ENCODE measurements around the gene FAM171A1. TPM values are rescaled to one million over a fixed set of nuclear protein-coding genes. Genes with fewer than 3 reads are reported as not detected.
"Not testable (repeated sequence)": the region's sequence is repeated elsewhere in the genome, so short reads cannot be mapped to it uniquely, and the experiment has no call there.

FAM171A1 gene
- polyA plus RNA-seq, 1 of the 3 experiments (the other 2 are of a cell fraction) = 26.3 TPM

GRCh38 chr10:15208221-15208620 lies 162.9 kb downstream of the FAM171A1 start:
- no peak overlapping the region for H3K9ac ChIP-seq
- WGBS (ENCODE audit: low lambda C conversion rate) = 100% methylated on average over 1 of the region's 2 CpGs
- no peak overlapping the region for H3K4me3 ChIP-seq (ENCODE audit: low read depth in 2 of 2, low read length in 1 of 2)
- H3F3A ChIP-seq (replicated peaks; ENCODE audit: insufficient read depth) = peaks cover 13% of the 10 kb centered on the region
- no peak overlapping the region for H2AFZ ChIP-seq (ENCODE audit: low read depth)
- H3K4me2 ChIP-seq = no peak overlapping the region
- no peaks in the 10 kb centered on the region; the same call in 1 of the 2 replicates for H3K79me2 ChIP-seq (ENCODE audit: insufficient read depth)
- no peaks in the 10 kb centered on the region for H3K9me2 ChIP-seq
- no peak for DNase-seq
- no peak overlapping the region for H3K27ac ChIP-seq (ENCODE audit: low read depth in 2 of 2, low read length in 1 of 2)
- H3K27me3 ChIP-seq (ENCODE audit: insufficient read depth) = no peaks in the 10 kb centered on the region
- POLR2A ChIA-PET = no interaction called here
- peaks cover 4 to 5% of the 10 kb centered on the region in 2 experiments; a peak in 2 of 4 replicates for H3K4me1 ChIP-seq (ENCODE audit: control insufficient read depth in 1 of 2, insufficient read depth in 2 of 2, low read depth in 1 of 2, low read length in 1 of 2)
- CTCF ChIA-PET = no interaction called here
- H3K36me3 ChIP-seq (replicated peaks in 1 of 2; ENCODE audit: control insufficient read depth in 1 of 2, insufficient read depth in 2 of 2, low read length in 1 of 2) = peaks cover 2 to 7% of the 10 kb centered on the region in 2 experiments
- no peaks in the 10 kb centered on the region for H3K9me3 ChIP-seq
- H4K20me1 ChIP-seq (ENCODE audit: insufficient read depth) = no peaks in the 10 kb centered on the region
- TF ChIP-seq YY1 (IDR thresholded peaks at IDR 0.05; ENCODE audit: low read depth) (no peak), MXI1 (IDR thresholded peaks at IDR 0.05; ENCODE audit: low read depth, low read length) (no peak), RCOR1 (IDR thresholded peaks at IDR 0.05; ENCODE audit: low read length) (no peak), EP300 (IDR thresholded peaks at IDR 0.05; ENCODE audit: borderline replicate concordance in 1 of 2, low read depth in 1 of 2, low read length in 1 of 2) (no peak), EZH2phosphoT487 (IDR thresholded peaks at IDR 0.05; ENCODE audit: borderline replicate concordance, low read depth) (no peak), FOXM1 (IDR thresholded peaks at IDR 0.05; ENCODE audit: low read depth) (no peak), RFX5 (IDR thresholded peaks at IDR 0.05; ENCODE audit: low read length) (no peak), MEF2A (IDR thresholded peaks at IDR 0.05; ENCODE audit: borderline replicate concordance, low read depth) (no peak), FOSL2 (IDR thresholded peaks at IDR 0.05; ENCODE audit: borderline replicate concordance, low read depth) (no peak)

DNA sequence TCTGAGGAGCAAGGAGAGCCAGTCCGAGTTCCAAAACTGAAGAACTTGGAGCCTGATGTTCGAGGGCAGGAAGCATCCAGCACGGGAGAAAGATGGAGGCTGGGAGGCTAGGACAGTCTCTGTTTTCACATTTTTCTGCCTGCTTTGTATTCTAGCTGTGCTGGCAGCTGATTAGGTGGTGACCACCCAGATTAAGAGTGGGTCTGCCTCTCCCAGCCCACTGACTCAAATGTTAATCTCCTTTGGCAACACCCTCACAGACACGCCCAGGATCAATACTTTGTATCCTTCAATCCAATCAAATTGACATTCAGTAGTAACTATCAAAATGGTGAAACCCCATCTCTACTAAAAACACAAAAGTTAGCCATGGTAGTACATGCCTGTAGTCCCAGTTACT lies 163.7 kb downstream of the FAM171A1 start:
- CTCF ChIA-PET; H3K9me3 ChIP-seq; H3K27me3 ChIP-seq (ENCODE audit: insufficient read depth); H3K27ac ChIP-seq (ENCODE audit: low read depth in 2 of 2, low read length in 1 of 2); H2AFZ ChIP-seq (ENCODE audit: low read depth); H4K20me1 ChIP-seq (ENCODE audit: insufficient read depth); POLR2A ChIA-PET; H3K9ac ChIP-seq; DNase-seq; H3K4me2 ChIP-seq; H3K36me3 ChIP-seq (replicated peaks in 1 of 2; ENCODE audit: control insufficient read depth in 1 of 2, insufficient read depth in 2 of 2, low read length in 1 of 2); H3K79me2 ChIP-seq (ENCODE audit: insufficient read depth); H3K9me2 ChIP-seq; H3K4me3 ChIP-seq (ENCODE audit: low read depth in 2 of 2, low read length in 1 of 2): not testable (repeated sequence)
- Histone ChIP-seq H3K4me1 (ENCODE audit: control insufficient read depth in 1 of 2, insufficient read depth in 2 of 2, low read depth in 1 of 2, low read length in 1 of 2) (peaks cover 5 to 12% of the 10 kb centered on the region in 2 experiments; a peak in 3 of 4 replicates), H3F3A (replicated peaks; ENCODE audit: insufficient read depth) (peaks cover 18% of the 10 kb centered on the region)
- 85% methylated on average over 4 of the region's 4 CpGs for WGBS (ENCODE audit: low lambda C conversion rate)

DNA sequence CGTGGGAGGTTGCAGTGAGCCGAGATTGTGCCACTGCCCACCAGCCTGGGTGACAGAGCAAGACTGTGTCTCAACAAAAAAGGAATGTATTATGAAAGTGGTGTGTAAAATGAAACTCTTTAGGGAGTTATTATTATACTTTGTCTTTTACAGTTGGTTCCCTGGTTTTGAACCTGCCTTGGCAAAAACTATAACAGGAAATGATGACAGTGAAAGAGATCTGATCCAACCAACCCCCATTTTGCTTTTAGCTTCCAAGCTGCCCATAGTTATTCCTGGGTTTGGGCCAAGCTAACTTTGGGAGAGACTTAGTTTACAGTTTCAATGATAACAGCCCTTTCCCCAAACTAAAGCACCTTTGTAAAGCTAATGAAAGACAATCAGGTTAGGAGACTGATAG lies 168.4 kb downstream of the FAM171A1 start:
- no peak for TF ChIP-seq TCF12 (IDR thresholded peaks at IDR 0.05)
- TF ChIP-seq FOXJ3 (CRISPR knock-in tag; IDR thresholded peaks at IDR 0.05) = no peak
- no peak for TF ChIP-seq MXI1 (IDR thresholded peaks at IDR 0.05; ENCODE audit: low read depth, low read length)
- TF ChIP-seq EZH2phosphoT487 (IDR thresholded peaks at IDR 0.05; ENCODE audit: borderline replicate concordance, low read depth) = no peak
- no peak for TF ChIP-seq ELF1 (IDR thresholded peaks at IDR 0.05)
- TF ChIP-seq RXRA (IDR thresholded peaks at IDR 0.05; ENCODE audit: borderline replicate concordance, low read depth) = no peak
- TF ChIP-seq, protein P1, sequence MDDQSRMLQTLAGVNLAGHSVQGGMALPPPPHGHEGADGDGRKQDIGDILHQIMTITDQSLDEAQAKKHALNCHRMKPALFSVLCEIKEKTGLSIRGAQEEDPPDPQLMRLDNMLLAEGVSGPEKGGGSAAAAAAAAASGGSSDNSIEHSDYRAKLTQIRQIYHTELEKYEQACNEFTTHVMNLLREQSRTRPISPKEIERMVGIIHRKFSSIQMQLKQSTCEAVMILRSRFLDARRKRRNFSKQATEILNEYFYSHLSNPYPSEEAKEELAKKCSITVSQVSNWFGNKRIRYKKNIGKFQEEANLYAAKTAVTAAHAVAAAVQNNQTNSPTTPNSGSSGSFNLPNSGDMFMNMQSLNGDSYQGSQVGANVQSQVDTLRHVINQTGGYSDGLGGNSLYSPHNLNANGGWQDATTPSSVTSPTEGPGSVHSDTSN (IDR thresholded peaks at IDR 0.05) = no peak
- TF ChIP-seq, protein P2, sequence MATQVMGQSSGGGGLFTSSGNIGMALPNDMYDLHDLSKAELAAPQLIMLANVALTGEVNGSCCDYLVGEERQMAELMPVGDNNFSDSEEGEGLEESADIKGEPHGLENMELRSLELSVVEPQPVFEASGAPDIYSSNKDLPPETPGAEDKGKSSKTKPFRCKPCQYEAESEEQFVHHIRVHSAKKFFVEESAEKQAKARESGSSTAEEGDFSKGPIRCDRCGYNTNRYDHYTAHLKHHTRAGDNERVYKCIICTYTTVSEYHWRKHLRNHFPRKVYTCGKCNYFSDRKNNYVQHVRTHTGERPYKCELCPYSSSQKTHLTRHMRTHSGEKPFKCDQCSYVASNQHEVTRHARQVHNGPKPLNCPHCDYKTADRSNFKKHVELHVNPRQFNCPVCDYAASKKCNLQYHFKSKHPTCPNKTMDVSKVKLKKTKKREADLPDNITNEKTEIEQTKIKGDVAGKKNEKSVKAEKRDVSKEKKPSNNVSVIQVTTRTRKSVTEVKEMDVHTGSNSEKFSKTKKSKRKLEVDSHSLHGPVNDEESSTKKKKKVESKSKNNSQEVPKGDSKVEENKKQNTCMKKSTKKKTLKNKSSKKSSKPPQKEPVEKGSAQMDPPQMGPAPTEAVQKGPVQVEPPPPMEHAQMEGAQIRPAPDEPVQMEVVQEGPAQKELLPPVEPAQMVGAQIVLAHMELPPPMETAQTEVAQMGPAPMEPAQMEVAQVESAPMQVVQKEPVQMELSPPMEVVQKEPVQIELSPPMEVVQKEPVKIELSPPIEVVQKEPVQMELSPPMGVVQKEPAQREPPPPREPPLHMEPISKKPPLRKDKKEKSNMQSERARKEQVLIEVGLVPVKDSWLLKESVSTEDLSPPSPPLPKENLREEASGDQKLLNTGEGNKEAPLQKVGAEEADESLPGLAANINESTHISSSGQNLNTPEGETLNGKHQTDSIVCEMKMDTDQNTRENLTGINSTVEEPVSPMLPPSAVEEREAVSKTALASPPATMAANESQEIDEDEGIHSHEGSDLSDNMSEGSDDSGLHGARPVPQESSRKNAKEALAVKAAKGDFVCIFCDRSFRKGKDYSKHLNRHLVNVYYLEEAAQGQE (IDR thresholded peaks at IDR 0.05; ENCODE audit: low read depth, low read length) = no peak
- TF ChIP-seq GATA2 (CRISPR knock-in tag; IDR thresholded peaks at IDR 0.05) = no peak
- TF ChIP-seq RFX5 (IDR thresholded peaks at IDR 0.05; ENCODE audit: low read length) = no peak
- H2AFZ ChIP-seq (ENCODE audit: low read depth) = no peak overlapping the region
- no peaks in the 10 kb centered on the region for H4K20me1 ChIP-seq (ENCODE audit: insufficient read depth)
- 100% methylated on average over 2 of the region's 2 CpGs for WGBS (ENCODE audit: low lambda C conversion rate)
- ChIA-PET POLR2A (no interaction called here), CTCF (interaction anchor here (0.8 kb wide), 1 partner anchor 10 kb away, joined by 3 read pairs; no protein-coding TSS in a partner anchor)
- peak overlapping the region in 1 of 2 experiments; percentile 74; a peak in 2 of 4 replicates for H3K27ac ChIP-seq (ENCODE audit: low read depth in 2 of 2, low read length in 1 of 2)
- no peaks in the 10 kb centered on the region for H3K9me3 ChIP-seq
- H3K4me2 ChIP-seq = peak overlapping the region; percentile 61
- H3K9me2 ChIP-seq = no peaks in the 10 kb centered on the region
- no peak for DNase-seq
- peaks cover 32% of the 10 kb centered on the region for H3F3A ChIP-seq (replicated peaks; ENCODE audit: insufficient read depth)
- no peaks in the 10 kb centered on the region for H3K79me2 ChIP-seq (ENCODE audit: insufficient read depth)
- peaks cover 0 to 3% of the 10 kb centered on the region in 2 experiments for H3K36me3 ChIP-seq (replicated peaks in 1 of 2; ENCODE audit: control insufficient read depth in 1 of 2, insufficient read depth in 2 of 2, low read length in 1 of 2)
- no peak overlapping the region for H3K4me3 ChIP-seq (ENCODE audit: low read depth in 2 of 2, low read length in 1 of 2)
- peaks cover 0 to 44% of the 10 kb centered on the region in 2 experiments; a peak in 3 of 4 replicates for H3K4me1 ChIP-seq (ENCODE audit: control insufficient read depth in 1 of 2, insufficient read depth in 2 of 2, low read depth in 1 of 2, low read length in 1 of 2)
- H3K9ac ChIP-seq = peak overlapping the region; percentile 52; the same call in 1 of the 2 replicates
- H3K27me3 ChIP-seq (ENCODE audit: insufficient read depth) = no peaks in the 10 kb centered on the region
